H1 (cell line): ENCODE results near the gene MEP1B. TPM values are rescaled to one million over a fixed set of nuclear protein-coding genes. Genes with fewer than 3 reads are reported as not detected.

Experiments used
- CTCF ChIA-PET: fragments of 300-600 bp; sonication (Branson Sonifier 250); formaldehyde crosslinking; loops from one replicate; lab custom pipeline; 2021; ENCODE audit not compliant: partially characterized antibody; lab: Charles Lee
- POLR2A ChIA-PET: fragments of 300-600 bp; sonication (Branson Sonifier 250); formaldehyde crosslinking; loops from one replicate; lab custom pipeline; 2021; ENCODE audit warnings: inconsistent platforms; ENCODE audit not compliant: partially characterized antibody; lab: Charles Lee
- DNase-seq, 2 experiments: peaks; one replicate each; pipeline versions ENCODE4 v3.0.0 to v3.0.0-alpha.2; 2010 to 2022; ENCODE audit warnings: low spot score in 2 of 2, low read depth in 1 of 2, mixed read lengths in 1 of 2
- FAIRE-seq: peaks from 2 replicates; lab custom pipeline; 2011; peaks lifted over from hg19 to GRCh38; lab: Jason Lieb, UNC
- H2AFZ ChIP-seq: 2 replicates; pipeline ENCODE4 v1.8.1; 2012; ENCODE audit warnings: low read length, inconsistent platforms
- H2AK5ac ChIP-seq: 2 replicates; pipeline ENCODE4 v1.6.1; 2013; ENCODE audit warnings: low read depth, low read length
- H2BK120ac ChIP-seq: replicated peaks from 2 replicates; pipeline ENCODE3; 2013; ENCODE audit warnings: low read depth, low read length, inconsistent platforms
- H2BK12ac ChIP-seq: 2 replicates; pipeline ENCODE4 v1.6.1; 2013; ENCODE audit warnings: low read depth, low read length
- H2BK15ac ChIP-seq: 2 replicates; pipeline ENCODE4 v1.6.1; 2013; ENCODE audit warnings: low read length
- H2BK20ac ChIP-seq: 2 replicates; pipeline ENCODE4 v1.6.1; 2013; ENCODE audit warnings: low read length
- H2BK5ac ChIP-seq: 2 replicates; pipeline ENCODE4 v1.6.1; 2013; ENCODE audit warnings: low read depth, low read length
- H3K14ac ChIP-seq: 2 replicates; pipeline ENCODE4 v1.6.1; 2013; ENCODE audit warnings: inconsistent platforms; ENCODE audit not compliant: insufficient read length
- H3K18ac ChIP-seq: 2 replicates; pipeline ENCODE4 v1.6.1; 2013; ENCODE audit warnings: low read length; ENCODE audit errors: extremely low read depth
- H3K23ac ChIP-seq: 2 replicates; pipeline ENCODE4 v1.6.1; 2013; ENCODE audit warnings: inconsistent platforms; ENCODE audit not compliant: insufficient read length
- H3K23me2 ChIP-seq: 2 replicates; pipeline ENCODE4 v1.6.1; 2013; ENCODE audit warnings: low read depth, low read length
- H3K27ac ChIP-seq: 2 replicates; pipeline ENCODE4 v1.6.1; 2011; ENCODE audit warnings: low read depth, low read length, inconsistent platforms
- H3K27me3 ChIP-seq, 4 experiments: replicated peaks in 1 of 4; 1 replicate in 1 of 4; 2 replicates in 3 of 4; pipeline versions ENCODE4 v1.6.1 to v1.8.1; 2011 to 2013; ENCODE audit warnings: low read length in 3 of 4, mild to moderate bottlenecking in 3 of 4, inconsistent platforms in 2 of 4, mixed read lengths in 2 of 4, moderate library complexity in 1 of 4; ENCODE audit not compliant: control insufficient read depth in 3 of 4, insufficient read depth in 3 of 4; ENCODE audit errors: extremely low read depth in 1 of 4
- H3K36me3 ChIP-seq, 4 experiments: 2 replicates each; pipeline versions ENCODE4 v1.6.1 to v1.8.1; 2011 to 2013; ENCODE audit warnings: mild to moderate bottlenecking in 4 of 4, low read length in 3 of 4, moderate library complexity in 2 of 4, control low read depth in 1 of 4, inconsistent platforms in 1 of 4; ENCODE audit not compliant: insufficient read depth in 4 of 4, control insufficient read depth in 2 of 4
- H3K4ac ChIP-seq: replicated peaks from 2 replicates; pipeline ENCODE3; 2013; ENCODE audit warnings: low read length, low read depth, mixed read lengths, inconsistent platforms; ENCODE audit not compliant: insufficient read length
- H3K4me1 ChIP-seq, 4 experiments: replicated peaks in 1 of 4; 1 replicate in 1 of 4; 2 replicates in 3 of 4; pipeline versions ENCODE4 v1.6.1 to v1.8.1; 2011 to 2013; ENCODE audit warnings: low read length in 3 of 4, inconsistent platforms in 2 of 4, mixed read lengths in 1 of 4; ENCODE audit not compliant: insufficient read depth in 4 of 4, control insufficient read depth in 3 of 4
- H3K4me2 ChIP-seq, 2 experiments: 2 replicates each; pipeline versions ENCODE4 v1.6.1 to v1.8.1; 2011 to 2013; ENCODE audit warnings: low read depth in 2 of 2, low read length in 2 of 2, control low read depth in 1 of 2, inconsistent platforms in 1 of 2, mild to moderate bottlenecking in 1 of 2; ENCODE audit not compliant: insufficient read depth in 1 of 2
- H3K4me3 ChIP-seq, 4 experiments: fragments of 200-600, 300-600 bp in 1 of 4; sonication (generic), shearing (Covaris generic), sonication (Bioruptor Twin) in 1 of 4; 2 replicates each; pipeline versions ENCODE4 v1.5.1 to v1.8.1; 2011 to 2016; ENCODE audit warnings: low read length in 4 of 4, low read depth in 3 of 4, control low read depth in 2 of 4, inconsistent platforms in 2 of 4, mild to moderate bottlenecking in 2 of 4, mixed read lengths in 1 of 4, moderate library complexity in 1 of 4; ENCODE audit not compliant: insufficient read depth in 2 of 4; ENCODE audit errors: extremely low read depth in 1 of 4
- H3K56ac ChIP-seq: replicated peaks from 2 replicates; pipeline ENCODE3; 2013; ENCODE audit warnings: low read depth, mild to moderate bottlenecking, mixed read lengths, low read length, inconsistent platforms; ENCODE audit not compliant: insufficient read length
- H3K79me1 ChIP-seq: 2 replicates; pipeline ENCODE4 v1.6.1; 2013; ENCODE audit warnings: low read depth, low read length, control low read depth
- H3K79me2 ChIP-seq, 2 experiments: 2 replicates each; pipeline versions ENCODE4 v1.6.1 to v1.8.1; 2012 to 2013; ENCODE audit warnings: low read length in 2 of 2, mild to moderate bottlenecking in 2 of 2, inconsistent platforms in 1 of 2; ENCODE audit not compliant: insufficient read depth in 2 of 2, control insufficient read depth in 1 of 2
- H3K9ac ChIP-seq, 4 experiments: replicated peaks in 1 of 4; 1 replicate in 1 of 4; 2 replicates in 3 of 4; pipeline versions ENCODE4 v1.6.1 to v1.8.1; 2011 to 2013; ENCODE audit warnings: low read depth in 3 of 4, low read length in 3 of 4, control low read depth in 2 of 4, mild to moderate bottlenecking in 2 of 4, moderate library complexity in 2 of 4, inconsistent platforms in 1 of 4; ENCODE audit errors: extremely low read depth in 1 of 4
- H3K9me3 ChIP-seq, 2 experiments: 2 replicates each; pipeline versions ENCODE4 v1.6.1 to v1.8.1; 2012 to 2013; ENCODE audit warnings: mild to moderate bottlenecking in 2 of 2, moderate library complexity in 2 of 2, control low read depth in 1 of 2, inconsistent platforms in 1 of 2, low read depth in 1 of 2, low read length in 1 of 2, mixed read lengths in 1 of 2; ENCODE audit not compliant: insufficient read depth in 2 of 2
- H4K20me1 ChIP-seq, 2 experiments: replicated peaks in 1 of 2; 2 replicates each; pipeline versions ENCODE3 to v1.8.1; 2011 to 2013; ENCODE audit warnings: inconsistent platforms in 2 of 2, low read length in 2 of 2, mild to moderate bottlenecking in 1 of 2; ENCODE audit not compliant: insufficient read depth in 2 of 2, control insufficient read depth in 1 of 2
- H4K5ac ChIP-seq: 2 replicates; pipeline ENCODE4 v1.6.1; 2013; ENCODE audit warnings: low read length, low read depth, mixed read lengths, inconsistent platforms; ENCODE audit not compliant: insufficient read length
- H4K8ac ChIP-seq: 2 replicates; pipeline ENCODE4 v1.8.0; 2013; ENCODE audit warnings: mild to moderate bottlenecking, moderate library complexity, low read length, inconsistent platforms; ENCODE audit not compliant: insufficient read depth; ENCODE audit errors: extremely low read depth
- H4K91ac ChIP-seq: replicated peaks from 2 replicates; pipeline ENCODE3; 2013; ENCODE audit warnings: low read length, mixed read lengths, inconsistent platforms; ENCODE audit not compliant: insufficient read length
- BACH1 ChIP-seq: IDR thresholded peaks from 2 replicates; pipeline ENCODE4 v1.6.1; 2012; ENCODE audit warnings: low read length, improper control_type of control experiment
- BRCA1 ChIP-seq: IDR thresholded peaks from 2 replicates; pipeline ENCODE4 v1.6.1; 2012; ENCODE audit warnings: low read depth, low read length, improper control_type of control experiment
- EGR1 ChIP-seq: IDR thresholded peaks from 2 replicates; pipeline ENCODE4 v1.6.1; 2011; ENCODE audit warnings: low read depth, low read length, borderline replicate concordance
- EP300 ChIP-seq, 2 experiments: IDR thresholded peaks; 1 replicate in 1 of 2; 2 replicates in 1 of 2; pipeline ENCODE4 v1.6.1; 2011 to 2012; ENCODE audit warnings: low read depth in 2 of 2, low read length in 2 of 2, mild to moderate bottlenecking in 2 of 2, borderline replicate concordance in 1 of 2, inconsistent platforms in 1 of 2, moderate library complexity in 1 of 2
- FOSL1 ChIP-seq: IDR thresholded peaks from 2 replicates; pipeline ENCODE4 v1.6.1; 2011; ENCODE audit warnings: mild to moderate bottlenecking, low read depth, low read length, moderate library complexity; ENCODE audit not compliant: insufficient read depth
- HDAC6 ChIP-seq: IDR thresholded peaks from one replicate; pipeline ENCODE4 v1.7.1; 2012; ENCODE audit warnings: low read depth, mild to moderate bottlenecking, inconsistent platforms, low read length, moderate library complexity
- KDM1A ChIP-seq: fragments of 200-600, 300-600 bp; sonication (generic); IDR thresholded peaks from 2 replicates; pipeline ENCODE4 v1.7.1; 2016; ENCODE audit warnings: mild to moderate bottlenecking, low read length, borderline replicate concordance
- KDM4A ChIP-seq: IDR thresholded peaks from one replicate; pipeline ENCODE4 v1.7.1; 2012; ENCODE audit warnings: low read depth, mild to moderate bottlenecking, moderate library complexity, low read length, inconsistent platforms; ENCODE audit not compliant: severe bottlenecking
- NRF1 ChIP-seq: IDR thresholded peaks from 2 replicates; pipeline ENCODE4 v1.6.1; 2011; ENCODE audit warnings: mild to moderate bottlenecking, low read depth, low read length, improper control_type of control experiment
- ZNF274 ChIP-seq: IDR thresholded peaks from 2 replicates; pipeline ENCODE4 v1.7.0; 2012; ENCODE audit warnings: low read length, borderline replicate concordance; ENCODE audit errors: extremely low read depth
- WGBS, 2 experiments: shearing (Covaris generic) in 1 of 2; methylation state at CpG; one replicate each; pipeline versions ENCODE4 v1.1.6 to v1.1.7; 2013 to 2015; ENCODE audit warnings: low lambda C conversion rate in 2 of 2, mixed read lengths in 2 of 2, inconsistent platforms in 1 of 2, low coverage in 1 of 2, missing lambda C conversion rate in 1 of 2; ENCODE audit not compliant: insufficient replicate concordance in 2 of 2, insufficient coverage in 1 of 2, insufficient read length in 1 of 2; ENCODE audit errors: extremely low coverage in 1 of 2, missing lambda C conversion rate in 1 of 2; 5-methylcytosine and 5-hydroxymethylcytosine counted together
- long read RNA-seq, 2 experiments: library from RNA in 1 of 2; library from capped mRNA in 1 of 2; stranded (forward); transcript quantifications; one replicate each; pipeline ENCODE4 v2.0.0, GENCODE V29; 2021; ENCODE audit warnings: inconsistent platforms in 1 of 2
- polyA minus RNA-seq, 3 experiments: library from RNA; depleted of rRNA, polyadenylated mRNA; stranded (reverse); fragments of >200 nt; gene quantifications; 1 replicate in 2 of 3; 2 replicates in 1 of 3; pipeline ENCODE4 v1.2.3, GENCODE V29; 2011
- polyA plus RNA-seq, 7 experiments: library from polyadenylated mRNA; depleted of rRNA in 3 of 7; stranded (reverse) in 5 of 7; unstranded in 2 of 7; fragments of >200 nt in 5 of 7; fragments of 200-250 nt in 2 of 7; gene quantifications; 1 replicate in 5 of 7; 2 replicates in 1 of 7; 4 replicates in 1 of 7; pipeline versions ENCODE4 v1.2.1 to v1.2.3, GENCODE V29; 2011 to 2013; ENCODE audit warnings: missing spikeins in 2 of 7, mixed read lengths in 2 of 7
- total RNA-seq: library from RNA; stranded (reverse); fragmentation: NEBNext Ultra II Directional; extraction: Animal tissue kit (Norgen Biotek cat#: 25700); gene quantifications from 2 replicates; pipeline ENCODE4 v1.2.1, GENCODE V29; 2021
- TF ChIP-seq, protein P1 (sequence below): IDR thresholded peaks from 2 replicates; pipeline ENCODE4 v1.6.1; 2012; ENCODE audit warnings: low read length, inconsistent platforms

MEP1B gene
- not detected in 2 replicates for total RNA-seq
- not detected in 2 replicates for polyA plus RNA-seq (2011; rRNA removed)
- not detected for polyA plus RNA-seq (2011; cell fraction: cytosol; rRNA removed)
- not detected for polyA plus RNA-seq (2011; cell fraction: nucleus; rRNA removed)
- 0.14 to 0.28 TPM in 2 of 4 replicates, not detected in the others for polyA plus RNA-seq (2012, experiment 1 of 2)
- not detected for polyA plus RNA-seq (2012, experiment 2 of 2)
- polyA plus RNA-seq (2013, experiment 1 of 2) = not detected
- not detected for polyA plus RNA-seq (2013, experiment 2 of 2)
- polyA minus RNA-seq (2011; rRNA and poly(A)+ RNA removed) = not detected in 2 replicates
- polyA minus RNA-seq (2011; cell fraction: cytosol; rRNA and poly(A)+ RNA removed) = not detected
- not detected for polyA minus RNA-seq (2011; cell fraction: nucleus; rRNA and poly(A)+ RNA removed)
- long read RNA-seq, experiment 1 = 0 reads
- long read RNA-seq, experiment 2 = 0 reads

DNA sequence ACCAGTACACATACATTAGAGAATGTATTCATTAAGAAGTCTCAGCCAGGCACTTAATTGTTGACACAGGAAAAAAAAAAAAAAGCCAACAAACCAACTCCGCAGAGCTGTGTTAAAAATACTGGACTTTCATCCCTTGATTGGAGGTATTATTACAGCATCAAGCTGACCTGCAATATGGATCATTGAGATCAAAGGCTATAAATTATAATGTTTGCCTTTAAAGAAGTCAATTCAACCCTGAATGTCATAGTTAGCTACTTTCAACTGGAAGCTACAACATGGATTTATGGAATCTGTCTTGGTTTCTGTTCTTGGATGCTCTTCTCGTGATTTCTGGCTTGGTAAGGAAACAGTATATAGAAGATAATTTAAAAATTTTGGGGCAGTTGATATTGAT lies at the start of gene MEP1B:
Gene MEP1B, plus strand, starts transcription at position 250 of the 400 bp plus-strand sequence. Its CDS starts 32 bp downstream, at position 282.
- Histone ChIP-seq H2BK120ac (no peak within 1 kb of the TSS), H3K27ac (no peak within 1 kb of the TSS), H3K23me2 (no peaks in the 10 kb centered on the region; the same call in 1 of the 2 replicates), H3K4ac (no peak within 1 kb of the TSS), H3K9ac (no peak within 1 kb of the TSS), H2BK5ac (no peak within 1 kb of the TSS), H2BK12ac (no peak within 1 kb of the TSS), H3K23ac (no peak within 1 kb of the TSS), H3K4me2 (no peak within 1 kb of the TSS), H3K27me3 (no peaks in the 10 kb centered on the region), H4K91ac (no peak within 1 kb of the TSS), H3K14ac (no peak within 1 kb of the TSS), H3K79me1 (no peaks in the 10 kb centered on the region), H3K79me2 (no peaks in the 10 kb centered on the region), H2BK15ac (no peak within 1 kb of the TSS), H3K56ac (no peak within 1 kb of the TSS), H3K9me3 (no peaks in the 10 kb centered on the region), H2AK5ac (no peak within 1 kb of the TSS), H4K8ac (no peak within 1 kb of the TSS), H4K5ac (no peak within 1 kb of the TSS), H2AFZ (no peak within 1 kb of the TSS), H3K36me3 (no peaks in the 10 kb centered on the region), H3K4me1 (no peaks in the 10 kb centered on the region), H4K20me1 (no peaks in the 10 kb centered on the region), H3K4me3 (no peak within 1 kb of the TSS), H2BK20ac (no peak within 1 kb of the TSS), H3K18ac (no peak within 1 kb of the TSS)
- ChIA-PET CTCF (no interaction called here), POLR2A (no interaction called here)
- FAIRE-seq (no peak), DNase-seq (no peak)
- whole genome bisulfite sequencing, 2 experiments = 86% methylated on average over 2 of the region's 2 CpGs; no CpG with 5 or more reads in 1 of the 2 experiments
- no peak for TF ChIP-seq KDM1A
- no peak for TF ChIP-seq EP300 (IDR thresholded peaks at IDR 0.05; ENCODE audit: borderline replicate concordance in 1 of 2, low read depth in 2 of 2, low read length in 2 of 2)
- TF ChIP-seq ZNF274 = no peak
- TF ChIP-seq, protein P1, sequence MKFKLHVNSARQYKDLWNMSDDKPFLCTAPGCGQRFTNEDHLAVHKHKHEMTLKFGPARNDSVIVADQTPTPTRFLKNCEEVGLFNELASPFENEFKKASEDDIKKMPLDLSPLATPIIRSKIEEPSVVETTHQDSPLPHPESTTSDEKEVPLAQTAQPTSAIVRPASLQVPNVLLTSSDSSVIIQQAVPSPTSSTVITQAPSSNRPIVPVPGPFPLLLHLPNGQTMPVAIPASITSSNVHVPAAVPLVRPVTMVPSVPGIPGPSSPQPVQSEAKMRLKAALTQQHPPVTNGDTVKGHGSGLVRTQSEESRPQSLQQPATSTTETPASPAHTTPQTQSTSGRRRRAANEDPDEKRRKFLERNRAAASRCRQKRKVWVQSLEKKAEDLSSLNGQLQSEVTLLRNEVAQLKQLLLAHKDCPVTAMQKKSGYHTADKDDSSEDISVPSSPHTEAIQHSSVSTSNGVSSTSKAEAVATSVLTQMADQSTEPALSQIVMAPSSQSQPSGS = no peak
- no peak for TF ChIP-seq FOSL1
- no peak for TF ChIP-seq KDM4A
- TF ChIP-seq EGR1 = no peak
- TF ChIP-seq BACH1 = no peak
- TF ChIP-seq BRCA1 = no peak
- TF ChIP-seq HDAC6 = no peak
- no peak for TF ChIP-seq NRF1
